ENCODE results near the gene NES. TPM values are rescaled to one million over a fixed set of nuclear protein-coding genes. Genes with fewer than 3 reads are reported as not detected.

The NES gene
- total RNA-seq, 1 experiment from 2014 or later = 8.4 TPM

GRCh38 chr1:156664046-156664766 lies 13.0 kb downstream of the NES start (continued):
- TF ChIP-seq REST (IDR thresholded peaks at IDR 0.05; ENCODE audit: low read depth) = no peak

GRCh38 chr1:156663178-156663577 lies 14.0 kb downstream of the NES start:
- Histone ChIP-seq H3K9me2 (ENCODE audit: insufficient read depth) (no peaks in the 10 kb centered on the region), H2AFZ (ENCODE audit: low read depth, low read length, poor library complexity, severe bottlenecking) (no peak overlapping the region), H3K4me1 (ENCODE audit: control insufficient read depth in 1 of 2, insufficient read depth in 2 of 2, low read length in 2 of 2) (peaks cover 47 to 77% of the 10 kb centered on the region in 2 experiments), H3K36me3 (ENCODE audit: control insufficient read depth in 1 of 2, insufficient read depth in 2 of 2, low read length in 2 of 2) (peaks cover 0 to 7% of the 10 kb centered on the region in 2 experiments; a peak in 1 of 4 replicates), H3K27ac (ENCODE audit: low read depth, low read length) (peak overlapping the region; percentile 99), H3K4me3 (replicated peaks in 1 of 2; ENCODE audit: low read depth in 1 of 2, low read length in 2 of 2) (no peak overlapping the region), H3K9me3 (ENCODE audit: control insufficient read depth in 1 of 2, insufficient read depth in 1 of 2, low read depth in 1 of 2, low read length in 2 of 2) (no peaks in the 10 kb centered on the region), H3K79me2 (ENCODE audit: insufficient read depth, low read length) (peaks cover 30% of the 10 kb centered on the region), H3K27me3 (ENCODE audit: insufficient read depth, low read length) (no peaks in the 10 kb centered on the region), H3K9ac (ENCODE audit: low read length) (peak overlapping the region; percentile 87), H3K4me2 (ENCODE audit: low read length) (peak overlapping the region; percentile 94), H4K20me1 (ENCODE audit: insufficient read depth) (no peaks in the 10 kb centered on the region)
- ChIA-PET CTCF (interaction anchor here (4.2 kb wide), 1 partner anchor 63 kb away, joined by 28 read pairs; no protein-coding TSS in a partner anchor), RAD21 (ENCODE audit: low non-redundant PET in 1 of 2, low total read pairs in 2 of 2, uncharacterized antibody in 2 of 2, unreplicated experiment in 2 of 2) (no interaction called here), POLR2A (interaction anchor here (1.4 kb wide), 1 partner anchor 13 kb away, joined by 3 read pairs; no protein-coding TSS in a partner anchor)
- intact Hi-C loops (cut with micrococcal nuclease) = no loop called here
- TF ChIP-seq EZH2 (IDR thresholded peaks at IDR 0.05) (no peak), ELF1 (IDR thresholded peaks at IDR 0.05; ENCODE audit: borderline replicate concordance, low read depth) (no peak)
- no TSS peak for BruUV-seq (replicated peaks)
- ATAC-seq (no peak), DNase-seq (ENCODE audit: low read depth, low spot score) (no peak)
